K562 treated with DMSO at 1 percent for 12 hours (cell line): ENCODE measurements around the gene KXD1. TPM values are rescaled to one million over a fixed set of nuclear protein-coding genes. Genes with fewer than 3 reads are reported as not detected.

Experiments
- total RNA-seq: library from RNA; unstranded; fragments of 300-600 nt; gene quantifications from 2 replicates; pipeline ENCODE4 v1.2.3, GENCODE V29; 2022; ENCODE audit not compliant: insufficient read depth

KXD1 gene, protein sequence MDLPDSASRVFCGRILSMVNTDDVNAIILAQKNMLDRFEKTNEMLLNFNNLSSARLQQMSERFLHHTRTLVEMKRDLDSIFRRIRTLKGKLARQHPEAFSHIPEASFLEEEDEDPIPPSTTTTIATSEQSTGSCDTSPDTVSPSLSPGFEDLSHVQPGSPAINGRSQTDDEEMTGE
- total RNA-seq: 129 and 146 TPM in 2 replicates

DNA sequence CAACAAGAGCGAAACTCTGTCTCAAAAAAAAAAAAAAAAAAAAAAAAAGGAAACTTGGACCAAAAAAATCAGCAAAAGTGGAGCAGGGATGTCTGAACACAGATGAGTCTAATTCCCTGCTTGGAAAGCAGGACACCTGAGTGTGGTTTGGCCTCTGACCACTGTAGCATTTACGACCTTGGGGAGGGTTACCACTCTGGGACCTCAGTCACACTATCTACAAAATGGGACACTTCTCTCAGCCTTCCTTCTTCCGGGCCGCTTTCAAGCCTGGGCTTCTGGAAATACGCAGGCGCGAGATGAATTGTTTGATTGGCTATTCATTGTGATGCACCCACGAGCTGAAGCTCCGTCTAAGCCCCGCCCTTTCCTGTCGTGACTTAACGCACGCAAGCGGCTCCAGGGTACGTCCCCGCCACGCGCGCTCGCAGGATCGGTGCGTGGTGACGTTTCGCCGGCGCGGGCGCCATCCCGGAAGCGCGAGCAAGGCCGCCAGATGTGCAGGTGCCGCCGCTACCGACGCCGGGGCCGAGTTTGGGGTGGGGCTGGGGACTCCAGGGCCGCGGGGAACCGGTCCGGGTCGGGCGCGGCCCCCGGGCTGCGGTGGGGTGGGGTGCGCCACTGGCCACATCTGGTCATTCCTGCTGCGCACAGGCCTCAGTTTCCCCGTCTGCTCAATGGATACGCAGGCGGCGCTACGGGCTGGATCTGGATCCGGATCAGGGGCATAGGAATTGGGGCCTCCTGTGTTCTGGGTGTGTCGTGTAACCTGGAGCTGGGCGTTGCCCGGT is at the start of gene KXD1:
TSS of gene KXD1 (plus strand) at position 460 of the 791 bp plus-strand sequence. CDS start 4,187 bp downstream, outside the sequence.

GRCh38 chr19:18521692-18522123 is 36.0 kb upstream of the KXD1 start, which contains the start of gene ELL:
Gene ELL, minus strand, starts transcription at chr19:18522070. Its CDS starts 15 bp downstream, at chr19:18522055.

DNA sequence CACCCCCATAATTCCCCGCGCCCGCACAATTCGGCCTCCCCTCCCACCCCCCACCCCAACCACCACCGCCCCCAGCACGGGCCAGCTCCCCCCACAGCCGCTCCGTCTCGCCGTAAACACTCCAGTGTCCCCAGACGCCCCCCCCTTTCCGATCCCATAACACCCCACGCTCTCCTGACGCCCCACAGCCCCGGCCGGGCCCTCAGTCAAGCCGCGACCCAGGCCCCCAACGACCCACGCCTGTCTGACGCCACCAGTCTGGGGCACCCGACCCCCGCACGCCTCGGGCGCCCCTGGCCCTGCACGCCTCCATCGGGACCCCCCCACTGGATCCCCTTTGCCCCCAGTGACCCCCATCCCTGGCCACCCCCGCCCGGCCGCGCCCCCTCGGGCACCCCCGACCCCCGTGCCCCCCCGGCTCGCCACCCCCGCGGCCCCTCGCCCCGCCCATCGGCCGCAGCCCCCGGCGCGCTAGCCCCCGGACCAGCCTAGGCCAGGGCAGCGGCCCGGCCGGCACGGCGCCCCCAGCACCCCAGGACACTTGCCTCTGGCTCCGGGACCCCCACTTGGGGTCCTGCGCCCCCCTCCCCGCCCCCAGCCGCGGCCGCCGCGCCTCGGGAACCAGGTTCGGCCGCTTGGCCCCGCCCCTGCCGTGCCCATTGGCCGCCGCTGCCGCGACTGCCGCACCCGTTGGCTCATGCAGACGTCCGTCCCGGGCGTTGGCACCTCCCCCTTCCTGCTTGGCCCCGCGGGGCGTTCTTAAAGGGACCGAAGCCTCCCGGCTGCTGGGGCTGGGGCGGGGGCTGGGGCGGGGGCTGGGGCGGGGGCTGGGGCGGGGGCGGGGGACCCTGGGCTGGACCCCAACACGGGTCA is 14.5 kb upstream of the KXD1 start, which contains the start of gene FKBP8:
TSS of gene FKBP8 (minus strand) at position 633 of the 873 bp plus-strand sequence. CDS start 1,603 bp downstream, outside the sequence.

DNA sequence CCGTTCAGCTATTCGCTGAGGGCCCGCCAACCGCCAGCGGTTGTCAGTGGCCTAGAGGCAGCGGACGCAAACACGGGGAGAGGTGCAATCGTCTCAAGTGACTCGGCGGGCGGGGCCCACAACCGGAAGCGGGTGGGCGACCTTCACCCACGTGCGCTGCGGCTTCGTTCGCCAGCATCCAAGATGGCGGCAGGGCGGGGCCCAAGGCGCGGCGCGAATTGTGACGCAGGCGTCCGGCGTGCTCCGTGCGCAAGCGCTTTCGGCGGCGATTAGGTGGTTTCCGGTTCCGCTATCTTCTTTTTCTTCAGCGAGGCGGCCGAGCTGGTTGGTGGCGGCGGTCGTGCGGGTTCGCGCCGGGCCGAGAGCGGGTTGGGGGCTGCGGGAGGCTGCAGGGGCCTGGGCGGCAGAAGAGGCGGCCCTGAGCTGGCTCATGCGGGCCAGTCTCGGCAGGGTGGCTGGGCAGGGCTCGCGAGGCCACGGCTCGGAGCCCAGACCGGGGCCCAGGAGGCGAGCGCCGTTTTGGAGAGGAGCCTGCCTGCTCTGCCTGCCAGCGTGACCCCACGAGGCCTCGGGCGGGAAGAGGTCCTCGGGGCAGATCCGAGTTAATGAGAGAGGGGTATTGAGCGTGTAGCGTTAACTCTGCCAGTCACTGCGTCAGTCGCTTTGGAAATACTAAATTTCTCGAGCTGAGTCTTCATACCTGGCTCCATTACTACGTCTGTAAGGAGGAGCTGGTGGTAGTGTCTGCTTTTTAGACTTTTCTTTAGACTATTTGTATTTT is 14.1 kb downstream of the KXD1 start, which contains the start of gene UBA52:
TSS of gene UBA52 (plus strand) at position 294 of the 781 bp plus-strand sequence. CDS start 1,444 bp downstream, outside the sequence.

DNA sequence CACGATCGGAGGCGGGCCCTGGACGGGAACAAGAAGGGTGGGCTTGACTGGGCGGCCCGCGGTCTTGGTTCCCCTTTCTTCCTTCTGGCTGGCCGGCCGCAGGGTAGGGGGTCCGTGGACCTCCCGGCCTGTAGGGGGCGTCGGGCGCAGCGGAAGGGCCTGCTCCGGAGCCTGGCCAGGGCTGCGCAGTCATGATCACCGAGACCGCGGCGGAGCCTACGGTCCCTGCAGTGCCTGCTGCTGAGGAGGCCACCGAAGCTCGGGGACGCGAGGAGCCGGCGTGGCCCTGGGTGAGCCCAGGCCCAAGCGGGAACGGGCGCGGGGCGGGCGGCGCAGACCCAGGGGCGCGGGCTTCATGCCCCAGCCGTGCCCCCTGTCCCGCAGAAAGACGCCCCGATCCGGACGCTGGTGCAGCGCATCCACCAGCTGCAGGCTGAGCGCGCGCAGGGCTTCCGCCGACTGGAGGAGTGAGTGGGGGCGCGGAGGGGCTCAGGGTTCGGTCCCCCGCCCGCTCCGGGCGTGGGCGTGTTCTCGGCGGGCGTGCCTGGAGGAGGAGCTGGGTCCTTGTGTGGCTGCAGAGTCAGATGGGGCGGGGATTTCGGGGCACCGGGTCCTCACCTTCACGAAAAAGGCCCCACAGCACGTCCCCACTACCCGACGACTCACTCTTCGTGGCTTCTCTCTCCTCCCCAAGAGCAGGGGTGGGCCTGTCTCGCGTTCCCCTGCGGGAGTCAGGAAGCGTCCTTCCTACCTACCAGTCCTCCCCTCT is 31.1 kb downstream of the KXD1 start, which contains the start of gene REX1BD:
TSS of gene REX1BD (plus strand) at position 188 of the 769 bp plus-strand sequence. CDS start at position 192, 4 bp downstream.

GRCh38 chr19:18606281-18607225 is 48.9 kb downstream of the KXD1 start, which contains the start of gene CRLF1:
Gene CRLF1, minus strand, starts transcription at chr19:18606799. Its CDS starts 143 bp downstream, at chr19:18606656.

GRCh38 chr19:18612772-18613588 is 55.3 kb downstream of the KXD1 start, which contains the start of gene TMEM59L:
Gene TMEM59L, plus strand, starts transcription at chr19:18612870. Its CDS starts 89 bp downstream, at chr19:18612959.

Other genes starting within 250 kb of the KXD1 start
- gene LSM4, start 234.8 kb upstream of the KXD1 start, total RNA-seq: 274 and 320 TPM in 2 replicates
- 29.5 and 31.0 TPM in 2 replicates for gene PGPEP1, start 217.3 kb upstream of the KXD1 start, total RNA-seq
- gene GDF15, start 171.7 kb upstream of the KXD1 start, total RNA-seq: 360 and 415 TPM in 2 replicates
- 3.1 and 3.3 TPM in 2 replicates for gene LRRC25, start 160.2 kb upstream of the KXD1 start, total RNA-seq
- 103 and 117 TPM in 2 replicates for gene SSBP4, start 138.5 kb upstream of the KXD1 start, total RNA-seq
- 221 and 238 TPM in 2 replicates for gene ISYNA1, start 119.7 kb upstream of the KXD1 start, total RNA-seq
- 8.9 and 15.6 TPM in 2 replicates for gene ELL, start 35.8 kb upstream of the KXD1 start, total RNA-seq
- 233 and 342 TPM in 2 replicates for gene FKBP8, start 14.3 kb upstream of the KXD1 start, total RNA-seq
- gene UBA52, start 14.0 kb downstream of the KXD1 start, total RNA-seq: 2,712 and 3,383 TPM in 2 replicates
- gene REX1BD, start 30.9 kb downstream of the KXD1 start, total RNA-seq: 74.6 and 112 TPM in 2 replicates
- 3.0 and 3.1 TPM in 2 replicates for gene CRLF1, start 48.9 kb downstream of the KXD1 start, total RNA-seq
- gene TMEM59L, start 55.0 kb downstream of the KXD1 start, total RNA-seq: 0.74 TPM in 1 of 2 replicates, not detected in the other
- gene KLHL26, start 79.2 kb downstream of the KXD1 start, total RNA-seq: 9.6 and 12.1 TPM in 2 replicates
- gene CRTC1, start 125.8 kb downstream of the KXD1 start, total RNA-seq: 11.3 and 15.6 TPM in 2 replicates
- gene COMP, start 233.4 kb downstream of the KXD1 start, total RNA-seq: not detected in 2 replicates